ENCODE measurements around the gene DIP2C. TPM values are rescaled to one million over a fixed set of nuclear protein-coding genes. Genes with fewer than 3 reads are reported as not detected.

DIP2C gene
- polyA plus RNA-seq, 1 donor from 2014 or later = 1.4 TPM

DNA sequence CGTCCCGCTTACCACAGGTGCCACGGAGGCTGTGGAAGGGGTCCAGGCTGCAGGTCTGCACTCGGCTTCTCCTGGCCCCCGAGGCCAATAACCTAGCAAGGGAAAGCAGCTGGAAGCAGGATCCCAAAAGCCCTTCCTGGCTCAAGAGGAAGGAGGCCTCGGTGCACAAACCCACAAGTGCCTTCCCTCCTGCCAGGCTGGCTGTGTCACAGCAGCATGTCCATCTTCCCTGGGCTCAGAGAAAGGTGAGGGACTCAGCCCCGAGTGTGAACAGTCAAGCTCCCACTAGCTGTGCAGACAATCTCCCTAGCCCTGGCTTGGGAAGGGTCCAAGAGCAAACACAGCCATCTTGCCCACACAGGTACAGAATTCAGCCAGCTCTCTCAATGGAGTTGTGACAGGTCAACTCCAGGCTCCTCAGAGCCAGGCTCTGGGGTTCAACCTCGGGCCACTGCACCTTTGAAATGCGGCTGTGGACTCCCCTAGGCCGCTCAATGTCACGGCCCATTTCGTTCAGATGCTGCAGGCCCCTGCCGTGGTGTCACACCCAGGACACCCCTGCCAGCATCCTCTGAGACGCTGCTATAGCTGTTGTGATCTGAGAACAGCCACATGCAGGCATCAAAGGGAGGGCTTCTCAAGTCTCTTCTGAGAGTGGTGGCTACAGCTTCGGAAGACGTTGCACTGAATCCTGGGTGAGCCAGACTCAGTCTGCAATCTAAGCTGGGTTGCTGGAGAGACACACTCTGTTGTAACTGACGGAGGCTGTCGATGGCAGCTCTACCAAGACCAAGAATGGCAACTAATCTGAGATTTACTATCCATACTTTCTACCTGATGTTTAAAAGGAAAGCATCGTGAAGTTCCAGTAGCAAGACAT, 137.9 kb downstream of the DIP2C start:
- H3K27me3 Mint-ChIP-seq = peaks cover 13% of the 10 kb centered on the region
- H3K36me3 Mint-ChIP-seq = no peaks in the 10 kb centered on the region
- no peak overlapping the region for H3K27ac Mint-ChIP-seq
- no peaks in the 10 kb centered on the region for H3K9me3 Mint-ChIP-seq
- H3K4me1 Mint-ChIP-seq = peaks cover 0 to 4% (median 0%) of the 10 kb centered on the region in 3 donors
- no peak overlapping the region for H3K4me3 Mint-ChIP-seq

DNA sequence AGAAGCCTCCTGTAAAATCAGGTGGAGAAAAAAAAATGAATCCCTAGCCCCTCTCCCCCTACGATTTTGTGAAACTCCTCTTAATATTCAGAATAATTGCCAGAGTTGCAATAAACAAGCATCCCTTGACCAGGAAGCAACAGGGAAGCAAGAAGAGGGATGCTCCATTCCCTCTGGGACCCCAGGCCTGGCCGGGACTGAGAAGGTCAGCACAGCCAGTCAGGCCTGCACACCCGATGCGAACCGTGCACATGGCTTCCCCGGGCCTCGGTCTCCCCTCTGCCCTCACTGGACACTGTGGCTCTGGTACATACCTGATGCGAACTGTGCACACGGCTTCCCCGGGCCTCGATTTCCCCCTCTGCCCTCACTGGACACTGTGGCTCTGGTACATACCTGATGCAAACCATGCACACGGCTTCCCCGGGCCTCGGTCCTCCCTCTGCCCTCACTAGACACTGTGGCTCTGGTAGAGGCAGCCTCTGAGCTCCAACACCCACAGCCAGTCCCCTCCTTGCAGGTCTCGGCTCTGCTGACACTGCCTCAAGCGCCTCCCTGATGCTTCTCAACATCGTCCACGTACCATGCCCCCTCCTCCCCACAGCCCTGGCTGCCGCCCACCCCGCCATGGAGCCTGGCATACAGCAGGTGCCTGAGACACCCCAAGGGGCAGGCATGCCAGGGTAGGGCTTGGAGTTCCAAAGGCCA, 138.6 kb downstream of the DIP2C start:
- H3K4me3 Mint-ChIP-seq = no peak overlapping the region
- no peak overlapping the region for H3K27ac Mint-ChIP-seq
- peaks cover 10% of the 10 kb centered on the region for H3K27me3 Mint-ChIP-seq

DNA sequence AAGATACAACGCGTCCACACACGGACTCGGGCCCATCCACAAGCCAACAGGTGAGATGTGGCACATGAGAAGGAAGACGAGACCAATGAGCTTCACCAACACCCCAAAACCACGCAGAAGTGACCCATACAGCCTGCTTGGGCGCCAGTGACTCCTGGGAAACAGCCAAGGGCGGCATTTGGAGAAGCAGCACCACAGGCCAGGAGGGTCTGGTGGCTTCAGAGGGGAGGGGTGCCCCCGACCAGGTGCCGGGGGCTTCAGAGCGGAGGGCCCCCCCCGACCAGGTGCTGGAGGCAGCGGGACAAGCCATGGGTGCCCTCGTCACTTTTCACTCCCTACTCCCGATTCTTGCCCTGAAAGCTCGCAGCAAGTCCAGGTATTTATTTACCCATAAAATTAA, 140.1 kb downstream of the DIP2C start:
- Mint-ChIP-seq H3K4me1 (no peaks in the 10 kb centered on the region), H3K4me3 (no peak overlapping the region), H3K9me3 (no peaks in the 10 kb centered on the region), H3K27ac (no peak overlapping the region), H3K27me3 (peaks cover 6% of the 10 kb centered on the region), H3K36me3 (no peaks in the 10 kb centered on the region)

More for the DNA sequence above, 138.6 kb downstream of the DIP2C start:
- peaks cover 0 to 1% (median 0%) of the 10 kb centered on the region in 3 donors for H3K4me1 Mint-ChIP-seq
- no peaks in the 10 kb centered on the region for H3K36me3 Mint-ChIP-seq
- no peaks in the 10 kb centered on the region for H3K9me3 Mint-ChIP-seq

DNA sequence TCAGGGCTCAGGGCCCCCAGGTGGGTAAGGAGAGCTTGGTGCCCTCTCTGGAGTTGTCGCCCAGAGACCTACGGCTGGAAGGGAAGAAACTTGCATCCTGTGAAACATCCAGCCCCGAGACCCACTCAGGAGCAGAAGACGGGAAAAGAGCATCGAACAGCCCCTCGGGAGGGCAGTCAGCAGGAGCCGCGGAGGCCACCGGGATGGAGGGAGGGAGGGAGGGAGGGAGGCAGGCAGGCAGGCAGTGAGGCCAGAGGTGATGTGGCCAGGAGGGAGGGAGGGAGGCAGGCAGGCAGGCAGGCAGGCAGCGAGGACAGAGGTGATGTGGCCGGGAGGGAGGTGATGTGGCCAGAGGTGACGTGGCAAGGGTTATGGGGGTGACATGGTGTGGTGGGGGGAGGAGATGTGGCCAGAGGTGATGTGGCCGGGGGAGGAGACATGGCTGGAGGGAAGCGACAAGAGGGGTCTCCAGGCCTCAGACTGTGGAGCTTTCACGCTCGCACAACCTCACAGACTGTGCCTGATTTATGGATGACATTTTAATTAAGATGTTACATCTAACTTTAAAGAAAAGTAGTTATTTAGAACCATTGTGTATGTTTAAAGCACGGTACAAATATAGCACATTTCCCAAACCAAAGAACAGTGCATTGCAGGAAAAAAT, 141.1 kb downstream of the DIP2C start:
- Mint-ChIP-seq H3K4me3 (no peak overlapping the region), H3K36me3 (no peaks in the 10 kb centered on the region), H3K27ac (no peak overlapping the region), H3K9me3 (no peaks in the 10 kb centered on the region), H3K4me1 (no peaks in the 10 kb centered on the region), H3K27me3 (peaks cover 6% of the 10 kb centered on the region)

DNA sequence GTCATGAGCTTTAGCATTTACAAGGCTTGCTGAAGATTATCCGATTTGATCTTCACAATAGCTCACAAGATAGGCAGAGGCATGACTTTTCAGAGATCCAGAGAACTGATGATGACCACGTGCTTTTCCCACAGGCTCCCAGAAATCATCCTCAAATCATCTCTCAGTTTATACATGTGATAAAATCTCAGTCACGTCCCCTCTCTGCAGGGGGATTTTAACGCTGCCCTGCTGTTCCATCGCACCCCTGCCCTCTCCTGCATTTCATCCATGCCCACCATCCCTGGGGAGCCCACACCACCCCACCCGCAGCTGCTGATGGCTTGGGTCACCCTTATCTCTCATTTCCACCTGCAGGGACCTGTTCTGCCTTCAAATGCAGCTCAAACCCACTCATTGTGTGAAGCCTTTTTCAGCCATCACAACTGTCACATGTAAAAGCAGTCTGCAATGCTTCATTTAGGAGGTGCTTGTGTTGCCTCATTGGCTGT, 141.8 kb downstream of the DIP2C start:
- Mint-ChIP-seq H3K27ac (peak overlapping the region in 1 of 3 donors; percentile 91), H3K36me3 (no peaks in the 10 kb centered on the region), H3K9me3 (peaks cover 0 to 1% (median 0%) of the 10 kb centered on the region in 3 donors), H3K27me3 (peaks cover 6% of the 10 kb centered on the region), H3K4me1 (no peaks in the 10 kb centered on the region), H3K4me3 (no peak overlapping the region)

DNA sequence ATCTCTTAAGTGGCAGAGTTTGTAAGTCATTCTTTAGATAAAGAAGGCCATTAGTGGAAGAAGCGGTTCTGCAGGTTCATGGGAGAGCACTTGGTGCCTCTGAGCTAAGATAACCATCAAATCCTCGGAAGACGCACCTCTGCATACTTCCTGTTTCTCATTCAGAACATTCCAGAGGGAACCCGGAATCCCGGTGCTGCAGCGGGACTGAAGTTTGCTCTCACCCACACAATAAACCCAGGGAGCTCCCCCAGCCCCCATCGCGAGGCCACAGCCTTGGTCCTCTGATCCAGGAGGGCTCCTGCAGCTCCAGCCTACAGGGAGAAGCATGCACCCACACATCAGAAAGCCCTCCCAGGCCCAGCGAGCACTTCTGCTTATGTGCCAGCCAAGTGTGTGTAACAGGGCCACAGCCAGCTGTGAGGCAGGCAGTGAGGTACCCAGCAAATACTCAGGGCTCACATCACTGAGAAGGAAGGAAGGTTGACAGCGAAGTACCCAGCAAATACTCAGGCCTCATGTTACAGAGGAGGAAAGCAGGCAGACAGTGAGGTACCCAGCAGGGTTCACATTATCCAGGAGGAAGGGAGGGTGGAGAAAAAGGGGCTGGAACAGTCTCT, 142.4 kb downstream of the DIP2C start:
- Mint-ChIP-seq H3K9me3 (peaks cover 0 to 2% (median 0%) of the 10 kb centered on the region in 3 donors), H3K4me3 (no peak overlapping the region), H3K27me3 (peaks cover 6% of the 10 kb centered on the region), H3K27ac (peak overlapping the region in 1 of 3 donors; percentile 91), H3K36me3 (no peaks in the 10 kb centered on the region), H3K4me1 (peaks cover 0 to 2% (median 0%) of the 10 kb centered on the region in 3 donors)

DNA sequence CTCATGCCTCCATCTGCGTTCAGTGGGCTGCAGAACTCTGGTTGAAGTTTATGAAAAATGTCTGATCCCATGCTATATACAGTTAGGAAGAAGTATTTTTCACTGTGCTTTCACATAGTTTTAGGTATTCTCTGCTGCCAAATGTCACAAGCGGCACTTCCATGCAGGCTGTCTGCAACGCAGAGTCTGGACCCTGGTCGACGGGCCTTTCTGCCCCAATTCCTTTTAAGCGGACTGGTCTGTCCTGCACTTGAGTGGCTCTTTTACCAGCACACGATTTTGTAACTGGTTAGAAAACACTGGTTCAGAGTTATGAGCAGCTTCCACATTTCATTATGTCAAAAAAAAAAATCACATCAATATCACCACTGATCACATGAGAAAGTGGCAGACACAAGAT, 143.0 kb downstream of the DIP2C start:
- Mint-ChIP-seq H3K4me3 (peak overlapping the region in 1 of 4 donors; percentile 41), H3K4me1 (peaks cover 0 to 7% (median 4%) of the 10 kb centered on the region in 3 donors), H3K27me3 (peaks cover 12% of the 10 kb centered on the region), H3K27ac (no peak overlapping the region), H3K36me3 (no peaks in the 10 kb centered on the region), H3K9me3 (peaks cover 0 to 2% (median 0%) of the 10 kb centered on the region in 3 donors)

DNA sequence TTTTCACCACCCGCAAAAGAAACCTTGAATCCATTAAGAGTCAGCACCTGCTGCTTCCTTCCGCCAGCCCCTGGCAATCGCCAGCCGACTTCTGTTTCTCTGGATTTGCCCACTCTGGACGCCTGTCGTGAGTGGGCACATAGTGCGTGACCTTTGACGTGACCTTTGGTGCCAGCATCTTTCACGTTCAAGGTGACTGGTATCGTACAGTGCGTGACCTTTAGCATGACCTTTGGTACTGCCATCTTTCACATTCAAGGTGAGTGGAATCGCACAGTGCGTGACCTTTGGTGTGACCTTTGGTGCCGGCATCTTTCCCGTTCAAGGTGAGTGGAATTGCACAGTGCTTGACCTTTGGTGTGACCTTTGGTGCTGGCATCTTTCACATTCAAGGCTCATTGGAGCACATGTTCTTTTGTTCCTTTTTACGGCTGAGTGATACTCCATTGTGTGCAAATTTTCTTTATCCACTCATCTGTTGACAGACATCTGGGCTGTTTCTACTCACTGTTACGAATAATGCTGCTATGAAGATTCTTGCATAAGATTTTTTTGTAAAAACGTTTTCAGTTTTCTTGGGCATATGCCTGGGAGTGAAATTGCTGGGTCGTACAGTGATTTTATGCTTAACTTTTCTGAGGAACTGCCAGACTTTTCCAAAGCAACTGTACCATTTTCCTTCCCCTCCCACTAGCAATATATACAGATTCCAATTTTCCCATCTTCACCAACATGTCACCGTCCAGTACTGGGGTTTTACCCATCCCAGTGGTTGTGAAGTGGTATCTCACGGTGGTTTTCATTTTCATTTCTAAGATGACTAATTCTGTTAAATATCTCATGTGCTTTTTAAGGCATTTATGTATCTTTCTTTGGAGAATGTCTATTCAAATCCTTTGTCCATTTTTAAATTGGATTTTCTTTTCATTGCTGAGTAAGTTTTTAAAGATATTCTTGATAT, 145.3 kb downstream of the DIP2C start:
- Mint-ChIP-seq H3K4me3 (no peak overlapping the region), H3K9me3 (peaks cover 0 to 2% (median 0%) of the 10 kb centered on the region in 3 donors), H3K27me3 (peaks cover 24% of the 10 kb centered on the region), H3K36me3 (no peaks in the 10 kb centered on the region), H3K4me1 (peaks cover 0 to 12% (median 6%) of the 10 kb centered on the region in 3 donors), H3K27ac (no peak overlapping the region)

DNA sequence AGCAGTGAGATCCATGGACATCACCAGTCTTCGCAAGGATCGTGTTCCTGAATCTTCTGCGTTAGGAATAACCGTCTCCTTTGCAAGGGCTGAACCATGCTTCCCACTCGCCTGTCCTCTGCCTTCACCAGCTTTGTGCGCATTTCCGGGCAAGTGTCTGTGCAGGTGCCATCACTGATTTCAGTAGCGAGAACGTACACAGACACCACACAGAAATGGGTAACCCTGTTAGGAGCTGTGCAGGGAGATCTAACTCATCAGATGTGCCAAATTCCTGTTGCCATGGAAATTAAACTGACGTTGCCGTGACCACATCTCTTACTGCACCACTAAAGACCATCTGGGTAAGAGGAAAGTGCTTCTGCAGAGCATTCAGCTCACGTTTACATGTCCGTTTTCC, 146.3 kb downstream of the DIP2C start:
- Mint-ChIP-seq H3K9me3 (peaks cover 0 to 2% (median 0%) of the 10 kb centered on the region in 3 donors), H3K4me3 (no peak overlapping the region), H3K36me3 (no peaks in the 10 kb centered on the region), H3K4me1 (peaks cover 0 to 12% (median 6%) of the 10 kb centered on the region in 3 donors), H3K27ac (no peak overlapping the region), H3K27me3 (peaks cover 24% of the 10 kb centered on the region)

DNA sequence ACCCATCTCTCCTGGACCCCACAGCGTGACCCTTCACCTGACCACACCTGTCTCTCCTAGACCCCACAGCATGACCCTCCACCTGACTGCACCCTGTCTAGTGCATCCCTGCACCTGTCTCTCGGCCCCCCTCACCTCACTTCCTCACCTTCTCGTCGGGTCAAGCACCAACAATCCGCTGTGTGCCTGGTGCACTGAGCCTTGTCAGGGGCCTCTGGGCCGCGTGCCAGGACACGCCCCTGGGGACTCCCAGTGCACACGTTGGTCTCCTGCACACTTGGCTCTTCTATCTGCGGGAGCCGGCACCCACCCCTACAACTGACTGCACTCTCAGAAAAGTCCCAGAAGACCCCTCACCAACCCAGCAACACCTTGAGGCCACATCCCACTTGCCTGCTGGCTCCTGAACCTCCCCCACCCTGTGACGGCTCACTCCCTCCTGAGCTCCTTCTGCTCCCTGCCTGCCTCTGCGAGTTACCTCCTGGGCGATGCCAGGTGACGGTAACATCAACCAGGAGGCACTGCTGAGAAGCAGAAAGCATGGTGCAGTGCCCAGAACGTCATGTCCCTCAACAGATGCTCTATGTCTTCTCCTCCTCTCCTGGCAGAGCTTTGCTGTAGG, 147.6 kb downstream of the DIP2C start:
- Mint-ChIP-seq H3K36me3 (no peaks in the 10 kb centered on the region), H3K4me3 (peak overlapping the region in 1 of 4 donors; percentile 44), H3K9me3 (peaks cover 0 to 2% (median 0%) of the 10 kb centered on the region in 3 donors), H3K27ac (no peak overlapping the region), H3K4me1 (peaks cover 0 to 12% (median 6%) of the 10 kb centered on the region in 3 donors), H3K27me3 (peaks cover 25% of the 10 kb centered on the region)

DNA sequence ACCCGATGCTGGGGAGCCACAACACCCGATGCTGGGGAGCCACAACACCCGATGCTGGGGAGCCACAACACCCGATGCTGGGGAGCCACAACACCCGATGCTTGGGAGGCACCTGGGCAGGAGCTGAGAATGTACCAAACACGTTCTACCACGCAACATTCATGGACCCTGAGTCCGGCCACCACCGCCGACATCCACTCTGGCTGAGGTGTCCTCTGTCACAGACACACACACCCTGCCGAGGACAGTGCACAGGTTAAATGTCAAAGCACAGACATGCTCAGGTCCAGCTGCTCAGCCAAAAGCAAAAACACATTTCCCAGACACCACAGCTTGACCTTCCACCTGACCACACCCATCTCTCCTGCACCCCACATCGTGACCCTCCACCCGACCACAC, 148.4 kb downstream of the DIP2C start:
- Mint-ChIP-seq H3K36me3 (no peaks in the 10 kb centered on the region), H3K27ac (no peak overlapping the region)

DNA sequence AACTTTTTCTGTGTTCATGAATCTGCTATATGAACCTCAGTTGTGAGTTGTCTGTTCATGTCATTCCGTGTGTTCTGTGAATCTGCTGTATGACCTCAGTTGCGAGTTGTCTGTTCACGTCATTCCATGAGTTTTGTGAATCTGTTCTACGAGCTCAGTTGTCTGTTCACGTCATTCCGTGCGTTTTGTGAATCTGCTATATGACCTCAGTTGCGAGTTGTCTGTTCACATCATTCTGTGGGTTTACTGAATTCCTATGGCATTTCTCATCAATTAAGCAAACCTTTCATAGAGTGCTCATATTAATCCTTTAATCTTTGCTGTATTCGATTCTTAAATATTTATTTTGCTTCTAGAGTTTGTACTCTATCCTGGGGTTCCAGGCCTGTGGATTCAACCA, 150.6 kb downstream of the DIP2C start:
- Mint-ChIP-seq H3K4me3 (no peak overlapping the region), H3K27ac (no peak overlapping the region), H3K9me3 (peaks cover 0 to 2% (median 0%) of the 10 kb centered on the region in 3 donors), H3K4me1 (peaks cover 0 to 12% (median 6%) of the 10 kb centered on the region in 3 donors), H3K27me3 (peaks cover 37% of the 10 kb centered on the region), H3K36me3 (no peaks in the 10 kb centered on the region)

More for the DNA sequence above, 148.4 kb downstream of the DIP2C start:
- Mint-ChIP-seq H3K27me3 (peaks cover 28% of the 10 kb centered on the region), H3K4me3 (no peak overlapping the region), H3K9me3 (peaks cover 0 to 2% (median 0%) of the 10 kb centered on the region in 3 donors), H3K4me1 (peaks cover 0 to 12% (median 6%) of the 10 kb centered on the region in 3 donors)

DNA sequence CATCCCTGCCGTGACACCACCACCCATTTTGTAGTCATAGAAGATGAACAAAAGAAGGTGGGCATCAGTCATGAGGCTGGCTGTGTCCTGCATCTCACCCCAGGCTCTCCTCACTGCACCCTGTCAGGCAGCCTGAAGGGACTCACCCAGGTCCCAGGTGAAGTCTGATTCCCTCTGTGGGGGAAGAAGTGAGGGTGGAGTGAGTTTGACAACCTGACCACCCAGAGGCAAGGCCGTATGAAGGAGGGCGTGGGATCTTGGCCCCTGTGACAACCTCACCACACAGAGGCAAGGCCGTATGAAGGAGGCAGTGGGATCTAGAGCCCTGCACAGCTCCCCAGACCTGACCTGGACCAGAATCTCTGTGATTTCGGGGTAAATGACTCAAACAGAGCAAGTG, 152.5 kb downstream of the DIP2C start:
- no peak overlapping the region for H3K4me3 Mint-ChIP-seq
- H3K27ac Mint-ChIP-seq = no peak overlapping the region
- H3K9me3 Mint-ChIP-seq = no peaks in the 10 kb centered on the region
- peaks cover 37% of the 10 kb centered on the region for H3K27me3 Mint-ChIP-seq
- no peaks in the 10 kb centered on the region for H3K36me3 Mint-ChIP-seq
- peaks cover 0 to 8% (median 6%) of the 10 kb centered on the region in 3 donors for H3K4me1 Mint-ChIP-seq

Data from IgD-negative memory B cell (primary cell).